HTR-8/SVneo (cell line): ENCODE measurements around the gene HLF.
A peak's percentile ranks its signal among the peaks of the same experiment; 100 is the strongest.

ENCODE experiments used
- DNase-seq: peaks from one replicate; pipeline ENCODE4 v3.0.0; 2011; ENCODE audit warnings: low spot score, mixed read lengths; ENCODE audit not compliant: insufficient read length
- FAIRE-seq: peaks from 2 replicates; lab custom pipeline; 2011; peaks lifted over from hg19 to GRCh38; lab: Jason Lieb, UNC

HLF gene

GRCh38 chr17:55304171-55304859, 39.6 kb downstream of the HLF start:
- no peak for DNase-seq
- peak; percentile 9 for FAIRE-seq

- FAIRE-seq (no peak), DNase-seq (no peak)
Measured at GRCh38 chr17:55305321-55306087, 40.7 kb downstream of the HLF start.

- FAIRE-seq, result no peak
- DNase-seq, result no peak
Measured at GRCh38 chr17:55307879-55308278, 43.1 kb downstream of the HLF start.

GRCh38 chr17:55308613-55309391, 44.0 kb downstream of the HLF start:
- DNase-seq (no peak), FAIRE-seq (no peak)

- DNase-seq (no peak), FAIRE-seq (no peak)
Measured at GRCh38 chr17:55311767-55312375, 47.1 kb downstream of the HLF start.

- DNase-seq, result no peak
- no peak for FAIRE-seq
Measured at GRCh38 chr17:55312852-55313251, 48.1 kb downstream of the HLF start.

- DNase-seq (no peak), FAIRE-seq (peak; percentile 9)
Measured at GRCh38 chr17:55314061-55314783, 49.5 kb downstream of the HLF start.

GRCh38 chr17:55314784-55315491, 50.2 kb downstream of the HLF start:
- FAIRE-seq, result no peak
- DNase-seq, result no peak

- no peak for DNase-seq
- no peak for FAIRE-seq
Measured at GRCh38 chr17:55316499-55316898, 51.7 kb downstream of the HLF start.

- DNase-seq (no peak), FAIRE-seq (peak; percentile 49)
Measured at GRCh38 chr17:55317284-55317683, 52.5 kb downstream of the HLF start.

GRCh38 chr17:55318081-55318480, 53.3 kb downstream of the HLF start:
- DNase-seq (no peak), FAIRE-seq (no peak)

- DNase-seq (no peak), FAIRE-seq (no peak)
Measured at GRCh38 chr17:55318715-55319487, 54.1 kb downstream of the HLF start.

- DNase-seq (no peak), FAIRE-seq (peak; percentile 28)
Measured at GRCh38 chr17:55319933-55320593, 55.3 kb downstream of the HLF start.

GRCh38 chr17:55320594-55321426, 56.0 kb downstream of the HLF start:
- FAIRE-seq (peak; percentile 77), DNase-seq (no peak)

GRCh38 chr17:55321427-55322060, 56.8 kb downstream of the HLF start:
- no peak for DNase-seq
- FAIRE-seq, result no peak

- DNase-seq (no peak), FAIRE-seq (no peak)
Measured at GRCh38 chr17:55322453-55322985, 57.8 kb downstream of the HLF start.
